IMR-90 (cell line): Measurements from ENCODE around the gene ROBO1. TPM values are rescaled to one million over a fixed set of nuclear protein-coding genes. Genes with fewer than 3 reads are reported as not detected.

Experiments
- ATAC-seq: fragments of 200-7000 bp; cut with Tn5 transposase; 2 replicates; pipeline ENCODE4 v1.9.1; 2020; ENCODE audit warnings: low read depth, mild to moderate bottlenecking, moderate library complexity
- BruUV-seq: library from RNA; stranded (reverse); fragments of 400-500 nt; replicated peaks from 2 replicates; lab custom pipeline; 2021; lab: Mats Ljungman, UMichigan
- CTCF ChIA-PET: fragments of 300-600 bp; formaldehyde crosslinking; extraction: SDS; loops from one replicate; lab custom pipeline; 2021; ENCODE audit warnings: antibody characterized with exemption; lab: Yijun Ruan, JAX
- POLR2A ChIA-PET: fragments of 300-600 bp; sonication (Branson Sonifier 250); formaldehyde crosslinking; loops from one replicate; lab custom pipeline; 2022; ENCODE audit warnings: antibody characterized with exemption; ENCODE audit not compliant: unreplicated experiment; lab: Charles Lee
- DNase-seq: peaks from one replicate; pipeline ENCODE4 v3.0.0; 2013
- H2AFZ ChIP-seq: replicated peaks from 2 replicates; pipeline ENCODE3; 2013; ENCODE audit warnings: low read length, mild to moderate bottlenecking; ENCODE audit not compliant: poor library complexity
- H2AK5ac ChIP-seq: 2 replicates; pipeline ENCODE4 v1.6.1; 2013; ENCODE audit warnings: low read depth, low read length, inconsistent platforms
- H2AK9ac ChIP-seq: replicated peaks from 2 replicates; pipeline ENCODE3; 2013; ENCODE audit warnings: mild to moderate bottlenecking, low read depth, low read length, moderate library complexity; ENCODE audit not compliant: poor library complexity
- H2BK120ac ChIP-seq: 2 replicates; pipeline ENCODE4 v1.6.1; 2013; ENCODE audit warnings: low read depth, low read length, inconsistent platforms
- H2BK15ac ChIP-seq: 3 replicates; pipeline ENCODE4 v1.6.1; 2013; ENCODE audit warnings: low read depth, low read length, inconsistent platforms
- H2BK20ac ChIP-seq: 2 replicates; pipeline ENCODE4 v1.6.1; 2013; ENCODE audit warnings: low read depth, mild to moderate bottlenecking, inconsistent platforms, low read length, moderate library complexity
- H2BK5ac ChIP-seq: 2 replicates; pipeline ENCODE4 v1.6.1; 2013; ENCODE audit warnings: mild to moderate bottlenecking, low read depth, low read length, inconsistent platforms; ENCODE audit not compliant: poor library complexity, severe bottlenecking
- H3K14ac ChIP-seq: replicated peaks from 2 replicates; pipeline ENCODE4 v1.6.1; 2013; ENCODE audit warnings: low read depth, low read length, inconsistent platforms
- H3K18ac ChIP-seq: 2 replicates; pipeline ENCODE4 v1.6.1; 2013; ENCODE audit warnings: low read depth, low read length, control low read depth
- H3K23ac ChIP-seq: 2 replicates; pipeline ENCODE4 v1.6.1; 2013; ENCODE audit warnings: low read depth, low read length, inconsistent platforms
- H3K27ac ChIP-seq: 2 replicates; pipeline ENCODE4 v1.5.1; 2013; ENCODE audit warnings: mild to moderate bottlenecking, control low read depth, low read length; ENCODE audit not compliant: insufficient read depth
- H3K27me3 ChIP-seq: 2 replicates; pipeline ENCODE4 v1.6.1; 2013; ENCODE audit warnings: low read length; ENCODE audit not compliant: control insufficient read depth, insufficient read depth
- H3K36me3 ChIP-seq: 2 replicates; pipeline ENCODE4 v1.6.1; 2013; ENCODE audit warnings: low read length, mixed read lengths; ENCODE audit not compliant: control insufficient read depth, insufficient read depth
- H3K4ac ChIP-seq: 2 replicates; pipeline ENCODE4 v1.6.1; 2013; ENCODE audit warnings: low read depth, low read length, inconsistent platforms
- H3K4me1 ChIP-seq: 2 replicates; pipeline ENCODE4 v1.6.1; 2013; ENCODE audit warnings: low read length, mixed read lengths; ENCODE audit not compliant: control insufficient read depth, insufficient read depth
- H3K4me2 ChIP-seq: 2 replicates; pipeline ENCODE4 v1.6.1; 2013; ENCODE audit warnings: low read depth, mild to moderate bottlenecking, control low read depth, low read length, moderate library complexity
- H3K4me3 ChIP-seq: 2 replicates; pipeline ENCODE4 v1.5.1; 2013; ENCODE audit warnings: low read depth, mild to moderate bottlenecking, control low read depth, low read length, moderate library complexity; ENCODE audit not compliant: insufficient read depth
- H3K56ac ChIP-seq: 2 replicates; pipeline ENCODE4 v1.6.1; 2013; ENCODE audit warnings: low read length, inconsistent platforms; ENCODE audit not compliant: insufficient read depth; ENCODE audit errors: extremely low read depth
- H3K79me1 ChIP-seq, 2 experiments: 2 replicates each; pipeline ENCODE4 v1.6.1; 2013; ENCODE audit warnings: low read length in 2 of 2, inconsistent platforms in 1 of 2, low read depth in 1 of 2
- H3K9ac ChIP-seq: 2 replicates; pipeline ENCODE4 v1.6.1; 2013; ENCODE audit warnings: low read depth, low read length, control low read depth
- H3K9me1 ChIP-seq: 2 replicates; pipeline ENCODE4 v1.6.1; 2013; ENCODE audit warnings: low read length, inconsistent platforms; ENCODE audit not compliant: insufficient read depth
- H3K9me3 ChIP-seq: 2 replicates; pipeline ENCODE4 v1.6.1; 2013; ENCODE audit warnings: low read length; ENCODE audit not compliant: control insufficient read depth, insufficient read depth
- H4K20me1 ChIP-seq: 2 replicates; pipeline ENCODE4 v1.6.1; 2013; ENCODE audit warnings: low read length, inconsistent platforms; ENCODE audit not compliant: insufficient read depth
- H4K5ac ChIP-seq: 2 replicates; pipeline ENCODE4 v1.6.1; 2013; ENCODE audit warnings: mild to moderate bottlenecking, low read depth, low read length, control low read depth
- H4K8ac ChIP-seq, 2 experiments: 2 replicates each; pipeline ENCODE4 v1.6.1; 2013; ENCODE audit warnings: low read depth in 2 of 2, low read length in 2 of 2, control low read depth in 1 of 2, inconsistent platforms in 1 of 2
- H4K91ac ChIP-seq: 2 replicates; pipeline ENCODE4 v1.6.1; 2013; ENCODE audit warnings: low read depth, low read length, inconsistent platforms; ENCODE audit not compliant: insufficient read depth
- CEBPB ChIP-seq: IDR thresholded peaks from 2 replicates; pipeline ENCODE4 v1.6.1; 2012; ENCODE audit warnings: low read depth, low read length, improper control_type of control experiment
- MAFK ChIP-seq: IDR thresholded peaks from 2 replicates; pipeline ENCODE4 v1.6.1; 2012; ENCODE audit warnings: low read depth, low read length, improper control_type of control experiment
- WGBS, 2 experiments: methylation state at CpG; one replicate each; pipeline versions ENCODE4 v1.1.5 to v1.1.7; 2013; ENCODE audit warnings: missing lambda C conversion rate in 2 of 2; ENCODE audit not compliant: insufficient read length in 1 of 2; ENCODE audit errors: extremely low coverage in 2 of 2; 5-methylcytosine and 5-hydroxymethylcytosine counted together
- dilution Hi-C: fragments of 300-500 bp; cut with HindIII; formaldehyde crosslinking; loops from one replicate; pipeline ENCODE4 v1.14.3; 2018; ENCODE audit warnings: low sequenced_read_pairs; ENCODE audit not compliant: unreplicated experiment
- in situ Hi-C: fragments of 300-500 bp; cut with MboI; formaldehyde crosslinking; loops from 3 replicates; pipeline ENCODE4 v1.14.3; 2019; ENCODE audit warnings: low sequenced_read_pairs, inconsistent platforms, mixed read lengths
- intact Hi-C: fragments of 100-400 bp; cut with micrococcal nuclease; formaldehyde crosslinking; loops from 2 replicates; pipeline ENCODE4 v1.10.0; 2022
- polyA plus RNA-seq, 3 experiments: library from polyadenylated mRNA; depleted of rRNA; stranded (reverse); fragments of >200 nt; gene quantifications; 2 replicates each; pipeline ENCODE4 v1.2.3, GENCODE V29; 2012; ENCODE audit warnings: low replicate concordance in 1 of 3
- total RNA-seq: library from RNA; depleted of rRNA; stranded (reverse); fragments of >200 nt; gene quantifications from 2 replicates; pipeline ENCODE4 v1.2.3, GENCODE V29; 2012

ROBO1 gene
- total and polyA plus RNA-seq, 2 of the 4 experiments (the other 2 are of a cell fraction), result 24.1 to 53.9 TPM

DNA sequence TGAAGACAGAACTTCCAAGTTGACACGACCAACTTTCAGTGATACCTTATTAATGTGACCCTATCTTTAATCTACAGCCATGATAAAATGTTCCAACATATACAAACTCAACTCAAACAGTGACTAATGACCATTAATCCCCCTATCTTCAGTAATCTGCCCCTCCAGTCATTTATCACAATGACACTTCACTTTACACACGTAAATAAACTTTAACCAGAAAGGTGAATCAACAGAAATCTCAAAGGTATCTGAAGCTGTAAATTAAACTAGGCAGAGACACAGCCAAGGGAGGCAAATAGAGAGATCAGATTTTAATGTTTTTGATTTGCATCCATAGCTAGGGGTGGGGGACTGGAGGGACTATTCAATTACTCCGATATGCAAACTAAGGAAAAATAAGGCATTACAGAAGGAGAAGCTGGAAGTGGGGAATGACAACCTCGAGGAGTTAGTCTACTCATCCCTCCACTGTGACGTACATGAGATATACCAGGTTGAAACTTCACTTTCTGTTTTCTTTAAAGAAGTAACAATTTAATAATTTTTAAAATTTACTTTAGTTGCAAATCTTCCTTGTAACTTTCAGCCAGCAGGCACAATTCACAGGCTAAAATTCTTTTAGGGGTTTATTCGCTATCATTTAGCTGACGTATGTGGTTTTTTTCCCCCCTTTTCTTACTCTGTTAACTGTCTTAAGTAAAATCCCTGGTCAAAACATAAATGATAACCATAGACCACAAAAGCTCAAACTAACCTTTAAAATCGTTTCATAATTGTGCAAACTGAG is 751.0 kb downstream of the ROBO1 start:
- H3K4me2 ChIP-seq, result peak overlapping the region; percentile 89
- no peak overlapping the region for H2BK20ac ChIP-seq
- H3K4ac ChIP-seq, result no peak overlapping the region
- peak overlapping the region; percentile 65 for H3K4me3 ChIP-seq
- DNase-seq, result peak; percentile 53
- peak overlapping the region; percentile 30; the same call in 1 of the 2 replicates for H3K18ac ChIP-seq
- H3K9ac ChIP-seq, result peak overlapping the region; percentile 90; the same call in 1 of the 2 replicates
- H2BK15ac ChIP-seq, result no peak overlapping the region
- no peaks in the 10 kb centered on the region; the same call in 1 of the 2 replicates for H3K9me1 ChIP-seq
- ATAC-seq, result no peak
- peak overlapping the region; percentile 44 for H2BK5ac ChIP-seq
- in situ Hi-C loops (no loop called here), intact Hi-C loops (loop anchor here (5.0 kb wide), 2 partner anchors 64 to 346 kb away; no protein-coding TSS in a partner anchor), dilution Hi-C loops (no loop called here)
- H3K56ac ChIP-seq, result peak overlapping the region; percentile 16; the same call in 1 of the 2 replicates
- no peak overlapping the region for H2BK120ac ChIP-seq
- no TSS peak for BruUV-seq
- H3K14ac ChIP-seq, result peak overlapping the region; percentile 61; the same call in 1 of the 2 replicates
- POLR2A ChIA-PET, result interaction anchor here (0.7 kb wide), 1 partner anchor 169 kb away, joined by 3 read pairs; no protein-coding TSS in a partner anchor
- H4K5ac ChIP-seq, result no peak overlapping the region
- no peaks in the 10 kb centered on the region for H3K9me3 ChIP-seq
- H4K20me1 ChIP-seq, result peaks cover 7% of the 10 kb centered on the region; the same call in 1 of the 2 replicates
- TF ChIP-seq CEBPB, result no peak
- peak; percentile 93 for TF ChIP-seq MAFK
- H4K8ac ChIP-seq, result no peak overlapping the region; a peak in 1 of 4 replicates
- no peaks in the 10 kb centered on the region for H3K36me3 ChIP-seq
- no peak overlapping the region for H4K91ac ChIP-seq
- no peak overlapping the region for H2AK5ac ChIP-seq
- peaks cover 1% of the 10 kb centered on the region; the same call in 1 of the 2 replicates for H3K4me1 ChIP-seq
- peaks cover 6 to 43% of the 10 kb centered on the region in 2 experiments for H3K79me1 ChIP-seq
- H2AFZ ChIP-seq, result peak overlapping the region; percentile 73
- CTCF ChIA-PET, result interaction anchor here (0.5 to 2.1 kb wide), 6 partner anchors 15 to 842 kb away, joined by 3 to 6 read pairs (median 4); no protein-coding TSS in a partner anchor
- H2AK9ac ChIP-seq, result no peak overlapping the region
- peak overlapping the region; percentile 63; the same call in 1 of the 2 replicates for H3K23ac ChIP-seq
- H3K27ac ChIP-seq, result no peak overlapping the region
- WGBS, 2 experiments, result 0% methylated on average over 1 of the region's 8 CpGs; no CpG with 5 or more reads in 1 of the 2 experiments
- H3K27me3 ChIP-seq, result no peaks in the 10 kb centered on the region
